HEK293 (cell line): Measurements from ENCODE around the gene HOXD10.

Experiments
- CTCF ChIA-PET: fragments of 350-600 bp; formaldehyde crosslinking; extraction: SDS; loops from one replicate; lab custom pipeline; 2021; ENCODE audit warnings: antibody characterized with exemption; lab: Yijun Ruan, JAX
- POLR2A ChIA-PET: fragments of 300-600 bp; formaldehyde crosslinking; extraction: SDS; loops from one replicate; lab custom pipeline; 2020; ENCODE audit warnings: antibody characterized with exemption, inconsistent platforms; lab: Yijun Ruan, JAX
- H3K27ac ChIP-seq: fragments of 200-500 bp; sonication (Bioruptor generic); 2 replicates; pipeline ENCODE4 v1.5.1; 2014; ENCODE audit warnings: low read depth, low read length, control low read depth, inconsistent platforms; ENCODE audit errors: extremely low read depth
- H3K36me3 ChIP-seq, 2 experiments: fragments of 200-500 bp in 1 of 2; sonication (Bioruptor generic) in 1 of 2; 1 replicate in 1 of 2; 2 replicates in 1 of 2; pipeline ENCODE4 v1.5.1; 2014 to 2017; ENCODE audit warnings: inconsistent platforms in 2 of 2, low read length in 2 of 2; ENCODE audit not compliant: control insufficient read depth in 2 of 2, insufficient read depth in 1 of 2
- H3K4me1 ChIP-seq: fragments of 200-500 bp; sonication (Bioruptor generic); 2 replicates; pipeline ENCODE4 v1.5.1; 2014; ENCODE audit warnings: mild to moderate bottlenecking, low read length, inconsistent platforms; ENCODE audit not compliant: control insufficient read depth, insufficient read depth
- H3K4me3 ChIP-seq: 2 replicates; pipeline ENCODE4 v1.5.1; 2011; ENCODE audit warnings: low read depth, mild to moderate bottlenecking, control low read depth, low read length, moderate library complexity
- H3K9me3 ChIP-seq: fragments of 200-500 bp; sonication (Bioruptor generic); 2 replicates; pipeline ENCODE4 v1.5.1; 2014; ENCODE audit warnings: low read depth, low read length, inconsistent platforms; ENCODE audit not compliant: control insufficient read depth, insufficient read depth
- BCL11A ChIP-seq: fragments of 450-650 bp; formaldehyde crosslinking; IDR thresholded peaks from 2 replicates; pipeline ENCODE4 v1.5.1; 2016; ENCODE audit warnings: low read depth, missing biosample characterization, missing genetic modification characterization
- FEZF1 ChIP-seq: fragments of 450-650 bp; formaldehyde crosslinking; IDR thresholded peaks from 2 replicates; pipeline ENCODE4 v1.5.1; 2016; ENCODE audit warnings: missing biosample characterization, missing genetic modification characterization
- GLI2 ChIP-seq: fragments of 450-650 bp; formaldehyde crosslinking; IDR thresholded peaks from 2 replicates; pipeline ENCODE4; 2017; ENCODE audit warnings: missing biosample characterization, missing genetic modification characterization, low read depth, borderline replicate concordance
- KLF1 ChIP-seq: fragments of 450-650 bp; formaldehyde crosslinking; IDR thresholded peaks from 2 replicates; pipeline ENCODE4 v1.5.1; 2016; ENCODE audit warnings: missing biosample characterization, missing genetic modification characterization
- KLF8 ChIP-seq: fragments of 450-650 bp; formaldehyde crosslinking; IDR thresholded peaks from 2 replicates; pipeline ENCODE4 v1.5.1; 2016; ENCODE audit warnings: missing biosample characterization, missing genetic modification characterization
- PRDM1 ChIP-seq: fragments of 450-650 bp; formaldehyde crosslinking; IDR thresholded peaks from 2 replicates; pipeline ENCODE4; 2016; ENCODE audit warnings: missing biosample characterization, missing genetic modification characterization
- SP7 ChIP-seq: fragments of 450-650 bp; formaldehyde crosslinking; IDR thresholded peaks from 2 replicates; pipeline ENCODE4 v1.5.1; 2016; ENCODE audit warnings: missing biosample characterization, missing genetic modification characterization
- YY1 ChIP-seq: fragments of 450-650 bp; formaldehyde crosslinking; IDR thresholded peaks from 2 replicates; pipeline ENCODE4 v1.5.1; 2018; ENCODE audit warnings: missing biosample characterization, missing genetic modification characterization
- ZFHX2 ChIP-seq: fragments of 450-650 bp; formaldehyde crosslinking; conservative IDR thresholded peaks from 2 replicates; pipeline ENCODE4 v1.5.1; 2016; ENCODE audit warnings: missing biosample characterization, missing genetic modification characterization
- ZNF146 ChIP-seq: fragments of 450-650 bp; formaldehyde crosslinking; IDR thresholded peaks from 2 replicates; pipeline ENCODE4 v1.5.1; 2016; ENCODE audit warnings: missing biosample characterization, missing genetic modification characterization
- ZNF350 ChIP-seq: fragments of 450-650 bp; formaldehyde crosslinking; IDR thresholded peaks from 2 replicates; pipeline ENCODE4 v1.5.0; 2017; ENCODE audit warnings: missing biosample characterization, mild to moderate bottlenecking, missing genetic modification characterization
- ZNF404 ChIP-seq: fragments of 450-650 bp; formaldehyde crosslinking; IDR thresholded peaks from 2 replicates; pipeline ENCODE4 v1.5.1; 2017; ENCODE audit warnings: missing biosample characterization, missing genetic modification characterization
- ZNF548 ChIP-seq: fragments of 450-650 bp; formaldehyde crosslinking; IDR thresholded peaks from 2 replicates; pipeline ENCODE4 v1.5.1; 2016; ENCODE audit warnings: missing biosample characterization, missing genetic modification characterization
- ZNF549 ChIP-seq: fragments of 450-650 bp; IDR thresholded peaks from 2 replicates; pipeline ENCODE4 v1.5.1; 2018; ENCODE audit warnings: missing biosample characterization, missing genetic modification characterization, mild to moderate bottlenecking, inconsistent platforms, moderate library complexity
- ZNF558 ChIP-seq: fragments of 450-650 bp; formaldehyde crosslinking; IDR thresholded peaks from 2 replicates; pipeline ENCODE4 v1.5.1; 2016; ENCODE audit warnings: missing biosample characterization, missing genetic modification characterization
- ZNF596 ChIP-seq: fragments of 450-650 bp; IDR thresholded peaks from 2 replicates; pipeline ENCODE4 v1.5.0; 2018; ENCODE audit warnings: missing biosample characterization, mild to moderate bottlenecking, missing genetic modification characterization, moderate library complexity
- ZNF776 ChIP-seq: fragments of 450-650 bp; formaldehyde crosslinking; IDR thresholded peaks from 2 replicates; pipeline ENCODE4 v1.5.0; 2017; ENCODE audit warnings: missing biosample characterization, missing genetic modification characterization, borderline replicate concordance
- ZNF785 ChIP-seq: fragments of 450-650 bp; formaldehyde crosslinking; IDR thresholded peaks from 2 replicates; pipeline ENCODE4 v1.5.1; 2016; ENCODE audit warnings: missing biosample characterization, missing genetic modification characterization
- TF ChIP-seq, protein P1 (sequence below): sonication (generic); formaldehyde crosslinking; IDR thresholded peaks from 2 replicates; pipeline ENCODE4 v1.8.1; 2022; ENCODE audit warnings: mild to moderate bottlenecking, moderate library complexity, missing genetic modification reagents
- TF ChIP-seq, protein P2 (sequence below): fragments of 450-650 bp; formaldehyde crosslinking; IDR thresholded peaks from 2 replicates; pipeline ENCODE4 v1.5.1; 2016; ENCODE audit warnings: missing biosample characterization, missing genetic modification characterization
- TF ChIP-seq, protein P3 (sequence below): IDR thresholded peaks from 2 replicates; pipeline ENCODE4 v1.6.1; 2011; ENCODE audit warnings: mild to moderate bottlenecking, low read depth, low read length, borderline replicate concordance
- TF ChIP-seq, protein P4 (sequence below): fragments of 450-650 bp; formaldehyde crosslinking; IDR thresholded peaks from 2 replicates; pipeline ENCODE4 v1.5.1; 2017; ENCODE audit warnings: missing biosample characterization, mild to moderate bottlenecking, missing genetic modification characterization, moderate library complexity
- TF ChIP-seq, protein P5 (sequence below): fragments of 450-650 bp; formaldehyde crosslinking; conservative IDR thresholded peaks from 2 replicates; pipeline ENCODE4 v1.5.1; 2016; ENCODE audit warnings: low read depth, missing biosample characterization, missing genetic modification characterization

Gene HOXD10

DNA sequence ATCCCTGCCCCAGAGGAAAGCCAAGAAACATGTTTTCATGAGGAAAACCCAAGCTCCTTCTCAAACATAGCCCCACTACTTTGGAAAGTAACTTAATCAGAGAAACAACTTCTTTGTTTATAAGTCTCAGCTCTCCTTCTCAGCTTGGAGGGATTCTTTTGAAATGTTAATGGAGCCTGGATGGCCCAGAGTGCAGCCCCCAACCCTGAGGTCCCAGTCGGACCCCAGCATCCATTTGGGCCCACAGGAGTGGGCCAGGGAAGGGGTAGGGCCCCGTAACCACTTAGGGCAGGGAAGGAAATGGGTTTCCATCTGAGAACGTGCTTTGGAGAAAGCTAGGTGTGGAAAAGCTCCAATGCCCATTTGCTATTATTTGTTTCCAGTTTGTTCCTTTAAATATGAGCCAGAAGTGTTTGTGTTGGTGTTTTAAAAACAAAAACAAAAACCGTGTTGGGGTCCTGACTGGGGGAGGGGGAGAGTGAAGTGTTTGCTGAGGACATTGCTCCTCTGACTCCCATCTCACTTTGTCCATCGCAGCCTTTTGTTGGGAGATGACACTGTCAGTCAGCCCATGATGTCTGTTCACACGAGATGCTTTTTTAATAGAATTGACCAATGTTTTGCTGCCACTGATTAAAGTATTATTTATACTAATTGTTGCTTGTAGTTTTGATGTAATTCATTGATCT, 38.9 kb downstream of the HOXD10 start (continued):
- TF ChIP-seq, protein P1, sequence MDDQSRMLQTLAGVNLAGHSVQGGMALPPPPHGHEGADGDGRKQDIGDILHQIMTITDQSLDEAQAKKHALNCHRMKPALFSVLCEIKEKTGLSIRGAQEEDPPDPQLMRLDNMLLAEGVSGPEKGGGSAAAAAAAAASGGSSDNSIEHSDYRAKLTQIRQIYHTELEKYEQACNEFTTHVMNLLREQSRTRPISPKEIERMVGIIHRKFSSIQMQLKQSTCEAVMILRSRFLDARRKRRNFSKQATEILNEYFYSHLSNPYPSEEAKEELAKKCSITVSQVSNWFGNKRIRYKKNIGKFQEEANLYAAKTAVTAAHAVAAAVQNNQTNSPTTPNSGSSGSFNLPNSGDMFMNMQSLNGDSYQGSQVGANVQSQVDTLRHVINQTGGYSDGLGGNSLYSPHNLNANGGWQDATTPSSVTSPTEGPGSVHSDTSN (CRISPR knock-in tag), result no peak
- no peak for TF ChIP-seq SP7

DNA sequence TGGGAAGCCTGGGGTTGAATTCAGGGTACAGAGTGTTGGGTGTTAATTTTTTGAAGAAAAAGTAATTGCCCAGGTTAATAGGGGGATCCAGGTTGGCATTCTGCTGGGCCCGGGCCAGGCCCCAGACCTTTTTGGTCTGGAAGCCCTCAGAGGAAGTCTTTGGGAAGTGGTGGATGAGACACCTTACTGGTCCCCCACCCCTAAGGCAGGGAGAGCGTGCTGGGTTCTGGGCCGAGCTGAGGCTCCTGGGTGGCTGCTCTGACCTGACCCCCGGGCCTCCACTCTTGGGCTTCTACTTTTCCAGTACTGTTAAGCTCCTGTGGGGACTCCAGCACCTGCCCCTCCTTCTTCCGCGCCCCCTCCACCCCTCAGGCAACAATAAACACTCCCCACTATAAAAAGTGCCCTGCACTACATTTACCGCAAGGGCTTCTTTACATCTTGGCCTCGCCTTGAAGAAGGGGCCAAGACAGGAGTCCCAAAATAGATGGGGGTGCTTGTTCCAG, 39.8 kb downstream of the HOXD10 start:
- H3K27ac ChIP-seq, result peak overlapping the region; percentile 98
- peaks cover 0 to 34% of the 10 kb centered on the region in 2 experiments; a peak in 1 of 3 replicates for H3K36me3 ChIP-seq
- no peaks in the 10 kb centered on the region for H3K9me3 ChIP-seq
- TF ChIP-seq KLF1 (tag by site-specific recombination) (peak; percentile 53), ZNF596 (no peak)
- peak overlapping the region; percentile 48; the same call in 1 of the 2 replicates for H3K4me3 ChIP-seq
- ChIA-PET POLR2A (interaction anchor here (1.0 to 1.3 kb wide), 2 partner anchors 16 to 498 kb away, joined by 3 read pairs; no protein-coding TSS in a partner anchor), CTCF (interaction anchor here (1.2 kb wide), 1 partner anchor 1467 kb away, joined by 4 read pairs; no protein-coding TSS in a partner anchor)
- peaks cover 17% of the 10 kb centered on the region for H3K4me1 ChIP-seq

DNA sequence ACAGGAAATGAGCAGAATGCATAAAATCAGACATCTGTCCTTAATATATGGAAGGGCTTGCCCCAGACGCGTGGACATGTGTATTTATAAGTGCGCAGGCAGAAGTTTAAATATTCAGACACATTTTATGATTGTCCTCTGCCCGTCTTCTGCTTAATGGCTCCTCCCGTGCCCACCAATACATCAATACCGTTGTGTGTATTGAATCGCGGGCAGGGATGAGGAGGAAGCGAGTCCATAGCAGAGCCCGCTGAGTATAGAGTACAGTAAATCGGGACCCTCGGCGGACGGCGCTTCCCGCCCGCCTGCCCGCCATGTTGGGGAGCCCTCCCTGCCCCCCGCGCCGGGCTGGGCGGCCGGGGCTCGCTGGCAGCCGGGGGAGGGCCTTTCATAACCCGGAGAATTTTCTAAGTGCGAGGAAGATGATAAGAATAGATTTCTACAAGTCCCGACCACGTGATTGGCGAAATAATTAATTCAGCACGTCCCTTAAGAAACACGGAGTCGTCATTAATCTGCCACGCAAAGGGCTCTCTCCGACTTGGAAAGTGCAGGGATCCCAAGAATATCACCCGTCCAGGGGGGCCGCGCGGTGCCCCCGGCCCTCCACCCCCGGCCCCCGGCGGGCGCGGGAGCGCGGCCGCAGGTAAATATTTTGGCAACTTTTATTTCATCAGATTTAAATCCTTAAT, 40.4 kb downstream of the HOXD10 start, which contains the start of gene HOXD3:
Gene HOXD3, plus strand, starts transcription at position 501 of the 692 bp plus-strand sequence. CDS start 11,808 bp downstream, outside the sequence.
- Histone ChIP-seq H3K9me3 (no peaks in the 10 kb centered on the region), H3K4me3 (peak within 1 kb of the TSS; percentile 48), H3K36me3 (peaks cover 0 to 30% of the 10 kb centered on the region in 2 experiments; a peak in 1 of 3 replicates), H3K27ac (peak within 1 kb of the TSS; percentile 98), H3K4me1 (peaks cover 17% of the 10 kb centered on the region)
- CTCF ChIA-PET, result interaction anchor here (1.2 kb wide), 1 partner anchor 1468 kb away, joined by 4 read pairs; no protein-coding TSS in a partner anchor
- POLR2A ChIA-PET, result interaction anchor here (1.0 kb wide), 1 partner anchor 497 kb away, joined by 3 read pairs; no protein-coding TSS in a partner anchor
- TF ChIP-seq FEZF1 (tag by site-specific recombination) (peak; percentile 12; the same call in 1 of the 2 replicates), KLF8 (no peak), ZNF404 (tag by site-specific recombination) (no peak), ZNF146 (tag by site-specific recombination) (no peak), ZNF776 (no peak), ZNF350 (no peak), BCL11A (tag by site-specific recombination) (no peak), ZNF548 (tag by site-specific recombination) (no peak), ZNF549 (tag by site-specific recombination) (no peak), ZFHX2 (tag by site-specific recombination) (no peak), ZNF558 (no peak), YY1 (tag by site-specific recombination) (peak; percentile 63; the same call in 1 of the 2 replicates), GLI2 (tag by site-specific recombination) (no peak), PRDM1 (no peak), ZNF785 (no peak)
- TF ChIP-seq, protein P2, sequence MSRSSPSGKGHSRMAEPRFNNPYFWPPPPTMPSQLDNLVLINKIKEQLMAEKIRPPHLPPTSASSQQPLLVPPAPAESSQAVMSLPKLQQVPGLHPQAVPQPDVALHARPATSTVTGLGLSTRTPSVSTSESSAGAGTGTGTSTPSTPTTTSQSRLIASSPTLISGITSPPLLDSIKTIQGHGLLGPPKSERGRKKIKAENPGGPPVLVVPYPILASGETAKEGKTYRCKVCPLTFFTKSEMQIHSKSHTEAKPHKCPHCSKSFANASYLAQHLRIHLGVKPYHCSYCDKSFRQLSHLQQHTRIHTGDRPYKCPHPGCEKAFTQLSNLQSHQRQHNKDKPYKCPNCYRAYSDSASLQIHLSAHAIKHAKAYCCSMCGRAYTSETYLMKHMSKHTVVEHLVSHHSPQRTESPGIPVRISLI (tag by site-specific recombination), result no peak
- TF ChIP-seq, protein P3, sequence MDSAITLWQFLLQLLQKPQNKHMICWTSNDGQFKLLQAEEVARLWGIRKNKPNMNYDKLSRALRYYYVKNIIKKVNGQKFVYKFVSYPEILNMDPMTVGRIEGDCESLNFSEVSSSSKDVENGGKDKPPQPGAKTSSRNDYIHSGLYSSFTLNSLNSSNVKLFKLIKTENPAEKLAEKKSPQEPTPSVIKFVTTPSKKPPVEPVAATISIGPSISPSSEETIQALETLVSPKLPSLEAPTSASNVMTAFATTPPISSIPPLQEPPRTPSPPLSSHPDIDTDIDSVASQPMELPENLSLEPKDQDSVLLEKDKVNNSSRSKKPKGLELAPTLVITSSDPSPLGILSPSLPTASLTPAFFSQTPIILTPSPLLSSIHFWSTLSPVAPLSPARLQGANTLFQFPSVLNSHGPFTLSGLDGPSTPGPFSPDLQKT, result no peak
- TF ChIP-seq, protein P4, sequence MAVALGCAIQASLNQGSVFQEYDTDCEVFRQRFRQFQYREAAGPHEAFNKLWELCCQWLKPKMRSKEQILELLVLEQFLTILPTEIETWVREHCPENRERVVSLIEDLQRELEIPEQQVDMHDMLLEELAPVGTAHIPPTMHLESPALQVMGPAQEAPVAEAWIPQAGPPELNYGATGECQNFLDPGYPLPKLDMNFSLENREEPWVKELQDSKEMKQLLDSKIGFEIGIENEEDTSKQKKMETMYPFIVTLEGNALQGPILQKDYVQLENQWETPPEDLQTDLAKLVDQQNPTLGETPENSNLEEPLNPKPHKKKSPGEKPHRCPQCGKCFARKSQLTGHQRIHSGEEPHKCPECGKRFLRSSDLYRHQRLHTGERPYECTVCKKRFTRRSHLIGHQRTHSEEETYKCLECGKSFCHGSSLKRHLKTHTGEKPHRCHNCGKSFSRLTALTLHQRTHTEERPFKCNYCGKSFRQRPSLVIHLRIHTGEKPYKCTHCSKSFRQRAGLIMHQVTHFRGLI, result no peak
- TF ChIP-seq, protein P5, sequence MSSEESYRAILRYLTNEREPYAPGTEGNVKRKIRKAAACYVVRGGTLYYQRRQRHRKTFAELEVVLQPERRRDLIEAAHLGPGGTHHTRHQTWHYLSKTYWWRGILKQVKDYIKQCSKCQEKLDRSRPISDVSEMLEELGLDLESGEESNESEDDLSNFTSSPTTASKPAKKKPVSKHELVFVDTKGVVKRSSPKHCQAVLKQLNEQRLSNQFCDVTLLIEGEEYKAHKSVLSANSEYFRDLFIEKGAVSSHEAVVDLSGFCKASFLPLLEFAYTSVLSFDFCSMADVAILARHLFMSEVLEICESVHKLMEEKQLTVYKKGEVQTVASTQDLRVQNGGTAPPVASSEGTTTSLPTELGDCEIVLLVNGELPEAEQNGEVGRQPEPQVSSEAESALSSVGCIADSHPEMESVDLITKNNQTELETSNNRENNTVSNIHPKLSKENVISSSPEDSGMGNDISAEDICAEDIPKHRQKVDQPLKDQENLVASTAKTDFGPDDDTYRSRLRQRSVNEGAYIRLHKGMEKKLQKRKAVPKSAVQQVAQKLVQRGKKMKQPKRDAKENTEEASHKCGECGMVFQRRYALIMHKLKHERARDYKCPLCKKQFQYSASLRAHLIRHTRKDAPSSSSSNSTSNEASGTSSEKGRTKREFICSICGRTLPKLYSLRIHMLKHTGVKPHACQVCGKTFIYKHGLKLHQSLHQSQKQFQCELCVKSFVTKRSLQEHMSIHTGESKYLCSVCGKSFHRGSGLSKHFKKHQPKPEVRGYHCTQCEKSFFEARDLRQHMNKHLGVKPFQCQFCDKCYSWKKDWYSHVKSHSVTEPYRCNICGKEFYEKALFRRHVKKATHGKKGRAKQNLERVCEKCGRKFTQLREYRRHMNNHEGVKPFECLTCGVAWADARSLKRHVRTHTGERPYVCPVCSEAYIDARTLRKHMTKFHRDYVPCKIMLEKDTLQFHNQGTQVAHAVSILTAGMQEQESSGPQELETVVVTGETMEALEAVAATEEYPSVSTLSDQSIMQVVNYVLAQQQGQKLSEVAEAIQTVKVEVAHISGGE (tag by site-specific recombination), result no peak
